GM12801 (cell line): ENCODE data around the gene SPTLC3.

Experiments
- TF ChIP-seq, protein P1 (sequence below): IDR thresholded peaks from one replicate; pipeline ENCODE4 v1.5.1; 2011; ENCODE audit warnings: control low read depth; ENCODE audit not compliant: insufficient read length; ENCODE audit errors: extremely low read depth

The SPTLC3 gene

DNA sequence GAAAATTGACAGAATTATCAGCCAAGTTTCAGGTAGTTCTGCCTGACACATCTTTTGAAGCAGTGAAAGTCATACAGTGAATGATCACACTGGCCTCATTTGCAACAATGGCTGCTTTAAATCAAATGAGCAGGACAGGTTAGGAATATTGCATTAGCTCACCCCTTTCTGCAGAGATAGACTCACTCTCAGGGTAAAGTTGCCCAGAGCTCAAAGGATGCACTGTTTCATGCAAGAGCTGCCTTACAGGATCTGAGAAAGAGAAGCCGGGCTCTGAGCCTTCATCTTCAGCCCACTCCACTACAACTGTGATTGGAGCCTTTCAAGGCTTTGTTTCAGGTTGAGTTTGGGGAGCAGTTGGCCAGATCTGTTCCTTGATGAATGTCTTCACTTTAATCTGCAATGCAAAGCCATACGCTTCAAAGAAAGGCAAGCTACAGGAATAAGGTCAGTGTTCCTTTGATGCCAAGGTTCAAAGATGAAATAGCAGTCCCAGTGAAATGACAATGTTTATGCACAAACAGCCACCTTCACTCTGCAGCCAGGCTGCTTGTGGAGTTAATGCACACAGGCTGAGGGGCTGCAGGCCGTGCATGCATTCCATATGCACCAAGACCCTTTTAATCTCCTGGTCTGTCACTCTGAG lies 121.4 kb downstream of the SPTLC3 start:
- TF ChIP-seq, protein P1, sequence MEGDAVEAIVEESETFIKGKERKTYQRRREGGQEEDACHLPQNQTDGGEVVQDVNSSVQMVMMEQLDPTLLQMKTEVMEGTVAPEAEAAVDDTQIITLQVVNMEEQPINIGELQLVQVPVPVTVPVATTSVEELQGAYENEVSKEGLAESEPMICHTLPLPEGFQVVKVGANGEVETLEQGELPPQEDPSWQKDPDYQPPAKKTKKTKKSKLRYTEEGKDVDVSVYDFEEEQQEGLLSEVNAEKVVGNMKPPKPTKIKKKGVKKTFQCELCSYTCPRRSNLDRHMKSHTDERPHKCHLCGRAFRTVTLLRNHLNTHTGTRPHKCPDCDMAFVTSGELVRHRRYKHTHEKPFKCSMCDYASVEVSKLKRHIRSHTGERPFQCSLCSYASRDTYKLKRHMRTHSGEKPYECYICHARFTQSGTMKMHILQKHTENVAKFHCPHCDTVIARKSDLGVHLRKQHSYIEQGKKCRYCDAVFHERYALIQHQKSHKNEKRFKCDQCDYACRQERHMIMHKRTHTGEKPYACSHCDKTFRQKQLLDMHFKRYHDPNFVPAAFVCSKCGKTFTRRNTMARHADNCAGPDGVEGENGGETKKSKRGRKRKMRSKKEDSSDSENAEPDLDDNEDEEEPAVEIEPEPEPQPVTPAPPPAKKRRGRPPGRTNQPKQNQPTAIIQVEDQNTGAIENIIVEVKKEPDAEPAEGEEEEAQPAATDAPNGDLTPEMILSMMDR = no peak

DNA sequence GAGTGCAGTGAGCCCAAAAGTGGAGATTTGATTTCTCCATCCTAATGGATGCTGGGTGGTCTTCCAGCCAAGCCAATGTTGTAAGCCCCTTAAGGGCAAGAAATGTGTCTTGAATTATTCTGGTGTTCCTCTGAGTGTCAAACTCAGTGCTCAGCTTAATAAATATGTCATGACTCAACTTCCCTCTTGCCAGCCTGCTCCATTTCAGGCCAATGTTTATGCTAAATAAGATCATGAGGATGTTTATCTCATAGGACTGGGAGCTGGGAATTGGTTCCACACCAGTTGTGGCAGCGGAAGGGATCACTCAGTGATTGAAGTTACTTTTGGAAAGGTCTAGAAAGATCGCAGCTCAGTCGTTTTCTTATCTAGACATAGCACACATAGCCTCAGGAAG lies 121.9 kb downstream of the SPTLC3 start:
- TF ChIP-seq, protein P1 = no peak

DNA sequence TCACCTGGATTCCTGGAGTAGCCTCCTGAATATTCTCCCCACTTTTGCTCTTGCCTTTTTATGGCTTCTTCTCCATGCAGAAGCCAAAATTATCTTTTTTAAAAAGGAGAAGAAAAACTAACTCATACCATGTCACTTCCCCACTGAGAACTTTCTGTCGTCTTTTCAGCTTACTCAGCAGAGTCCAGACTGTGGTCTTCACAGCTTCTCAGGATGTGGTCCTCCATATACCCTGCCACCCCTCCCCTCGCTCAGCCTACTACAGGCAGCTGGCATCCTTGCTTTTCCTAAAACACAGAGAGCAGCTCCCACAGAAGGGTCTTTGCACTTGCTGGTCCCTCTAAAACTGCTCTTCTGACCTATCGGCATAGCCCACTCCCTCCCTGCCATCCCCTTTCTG lies 122.9 kb downstream of the SPTLC3 start:
- TF ChIP-seq, protein P1 = no peak

DNA sequence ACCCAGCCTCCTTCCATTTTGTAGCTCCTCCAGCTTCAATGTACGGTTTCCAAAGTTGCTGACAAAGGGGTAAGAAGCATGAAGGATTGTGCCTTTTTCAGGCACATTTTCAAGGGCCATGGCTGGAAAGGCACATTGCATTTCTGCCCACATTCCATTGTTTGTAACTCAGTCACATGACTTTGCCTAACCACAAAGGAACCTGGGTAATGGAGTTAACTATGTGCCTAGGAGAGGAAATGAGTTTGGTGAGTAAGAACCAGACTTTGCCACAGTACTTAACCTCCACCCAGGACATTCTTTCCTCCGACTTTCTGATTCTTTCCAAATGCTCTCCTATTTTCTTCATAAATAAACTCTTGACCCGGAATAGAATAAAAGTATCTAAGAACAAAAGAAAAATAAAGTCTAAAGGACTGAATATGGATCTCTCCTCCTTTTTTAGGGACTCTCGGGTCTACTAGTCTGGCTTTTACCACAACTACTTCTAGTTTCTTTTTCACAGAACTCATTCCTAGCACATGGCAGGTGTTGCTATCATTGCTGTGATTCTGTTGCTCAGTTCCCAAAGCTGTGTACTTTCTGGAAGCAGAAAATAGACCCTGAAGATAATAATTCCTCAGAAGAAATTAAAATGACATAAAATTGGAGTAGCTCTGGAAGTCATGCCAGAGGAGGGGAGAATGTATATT lies 130.8 kb downstream of the SPTLC3 start:
- TF ChIP-seq, protein P1 = no peak

DNA sequence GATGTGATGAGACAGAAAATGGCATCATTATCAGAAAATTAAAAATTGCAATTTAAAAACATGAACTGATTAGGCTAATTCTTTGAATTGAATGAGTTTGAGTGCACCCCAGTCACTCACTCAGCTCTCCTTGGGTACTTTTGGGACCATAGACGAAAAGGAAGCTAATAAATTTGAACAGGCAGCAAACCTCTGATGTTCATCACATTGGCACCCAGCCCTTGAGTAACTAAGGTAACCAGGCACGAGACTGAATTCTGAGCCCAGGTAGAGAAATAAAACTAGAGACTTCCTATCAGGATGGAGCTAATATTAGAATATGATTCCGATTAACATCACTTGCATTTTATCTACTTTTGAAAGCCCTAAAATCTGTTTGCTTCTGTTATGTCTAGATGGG lies 131.4 kb downstream of the SPTLC3 start:
- TF ChIP-seq, protein P1 = no peak

DNA sequence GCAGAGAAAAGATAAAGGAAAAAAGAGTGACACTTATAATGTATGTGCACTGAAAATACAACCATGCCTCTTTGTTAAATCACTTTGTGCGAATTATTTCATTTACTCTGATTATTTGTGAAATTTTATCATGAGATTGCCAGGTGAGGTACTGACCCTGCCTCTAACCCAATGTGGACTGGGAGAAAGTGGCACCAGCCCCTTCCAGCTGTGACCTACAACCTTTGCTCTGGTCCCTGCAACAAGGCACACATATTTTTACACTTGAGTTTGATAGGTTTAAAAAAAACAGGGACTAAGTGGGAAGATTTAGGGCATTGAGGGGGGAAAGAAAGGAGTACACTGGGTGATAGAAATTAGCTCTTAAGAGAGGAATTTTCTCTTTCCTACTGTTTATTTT lies 132.0 kb downstream of the SPTLC3 start:
- TF ChIP-seq, protein P1 = no peak

DNA sequence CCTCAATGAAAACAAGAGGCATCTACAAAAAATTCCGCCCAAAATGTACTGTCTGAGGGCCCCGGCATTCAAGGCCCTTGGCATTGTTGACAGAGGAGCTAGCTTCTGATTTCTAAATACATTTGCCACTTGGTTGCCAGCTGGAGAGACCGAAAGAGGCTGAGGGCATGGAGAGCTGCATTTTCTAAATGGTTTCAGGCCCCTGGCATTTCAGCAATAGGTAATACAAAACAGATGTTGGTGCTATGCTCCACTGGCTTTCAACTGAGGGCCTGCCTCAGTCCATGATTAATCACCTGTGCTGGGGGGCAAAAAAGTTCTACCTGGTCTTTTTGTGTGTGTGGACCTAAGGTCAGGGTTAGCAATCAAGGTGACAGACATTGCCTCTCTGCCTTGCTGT lies 132.8 kb downstream of the SPTLC3 start:
- TF ChIP-seq, protein P1 = no peak
